Dermis blood vessel endothelial cell (primary cell): ENCODE measurements around the gene CA6. TPM values are rescaled to one million over a fixed set of nuclear protein-coding genes. Genes with fewer than 3 reads are reported as not detected.
"Not testable (repeated sequence)": the region's sequence is repeated elsewhere in the genome, so short reads cannot be mapped to it uniquely, and the experiment has no call there.

ENCODE experiments used
- DNase-seq: peaks from one replicate; pipeline ENCODE4 v3.0.0; 2010
- total RNA-seq: library from RNA; depleted of rRNA; stranded (reverse); fragments of >200 nt; gene quantifications from 2 replicates; pipeline ENCODE4 v1.2.3, GENCODE V29; 2014

The CA6 gene
- not detected in 2 replicates for total RNA-seq

DNA sequence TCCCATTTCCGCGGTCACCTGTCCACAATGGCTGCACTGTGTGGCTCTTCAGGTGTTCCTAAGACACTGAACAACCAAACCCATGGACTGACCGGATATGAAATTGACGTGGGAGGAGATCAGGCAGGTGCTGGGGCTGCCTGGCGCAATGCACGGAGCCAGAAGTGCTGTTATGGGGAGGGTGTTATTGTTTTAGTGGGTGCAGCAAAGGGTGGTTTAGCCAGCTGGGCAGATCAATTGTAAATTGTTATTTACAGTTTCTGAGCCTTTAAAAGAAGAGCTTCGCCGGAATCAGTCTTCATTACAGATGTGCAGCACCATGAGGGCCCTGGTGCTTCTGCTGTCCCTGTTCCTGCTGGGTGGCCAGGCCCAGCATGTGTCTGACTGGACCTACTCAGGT, at the start of gene CA6:
Gene CA6, plus strand, starts transcription at position 301 of the 400 bp plus-strand sequence. Its CDS starts 19 bp downstream, at position 320.
- DNase-seq: no peak

DNA sequence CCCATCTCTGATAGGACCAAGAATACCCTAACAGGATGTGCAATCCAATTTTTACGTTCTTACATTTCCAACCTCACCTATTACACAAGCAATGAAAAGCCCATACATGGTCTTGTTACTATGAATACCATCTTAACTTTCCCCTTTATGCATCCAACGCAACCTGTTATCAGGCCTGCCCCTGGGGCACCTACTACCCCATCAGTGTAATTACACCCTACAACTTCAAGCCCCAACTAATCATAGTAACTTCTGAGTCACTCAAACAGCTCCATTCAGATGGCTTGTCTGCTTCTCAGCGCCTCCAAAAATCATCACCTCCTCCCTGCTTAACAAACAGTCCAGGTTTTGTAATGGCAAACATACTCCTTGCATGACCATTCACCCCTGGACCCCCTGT, 48.9 kb upstream of the CA6 start:
- DNase-seq: not testable (repeated sequence)

DNA sequence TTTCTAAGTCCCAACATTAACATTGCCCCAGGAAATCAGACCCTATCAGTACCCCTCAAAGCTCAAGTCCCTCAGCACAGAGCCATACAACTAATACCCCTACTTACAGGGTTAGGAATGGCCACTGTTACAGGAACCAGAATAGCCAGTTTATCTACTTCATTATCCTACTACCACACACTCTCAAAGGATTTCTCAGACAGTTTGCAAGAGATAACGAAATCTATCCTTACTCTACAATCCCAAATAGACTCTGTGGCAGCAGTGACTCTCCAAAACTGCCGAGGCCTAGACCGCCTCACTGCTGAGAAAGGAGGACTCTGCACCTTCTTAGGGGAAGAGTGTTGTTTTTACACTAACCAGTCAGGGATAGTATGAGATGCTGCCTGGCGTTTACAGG, 48.2 kb upstream of the CA6 start:
- DNase-seq: not testable (repeated sequence)

DNA sequence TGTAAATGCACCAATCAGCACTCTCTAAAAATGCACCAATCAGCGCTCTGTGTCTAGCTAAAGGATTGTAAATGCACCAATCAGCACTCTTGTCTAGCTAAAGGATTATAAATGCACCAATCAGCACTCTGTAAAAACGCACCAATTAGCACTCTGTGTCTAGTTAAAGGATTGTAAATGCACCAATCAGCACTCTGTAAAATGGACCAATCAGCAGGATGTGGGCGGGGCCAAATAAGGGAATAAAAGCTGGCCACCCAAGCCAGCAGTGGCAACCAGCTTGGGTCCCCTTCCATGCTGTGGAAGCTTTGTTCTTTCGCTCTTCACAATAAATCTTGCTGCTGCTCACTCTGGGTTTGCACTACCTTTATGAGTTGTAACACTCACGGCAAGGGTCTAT, 47.2 kb upstream of the CA6 start:
- not testable (repeated sequence) for DNase-seq

GRCh38 chr1:8899046-8899445, 46.6 kb upstream of the CA6 start:
- no peak for DNase-seq

DNA sequence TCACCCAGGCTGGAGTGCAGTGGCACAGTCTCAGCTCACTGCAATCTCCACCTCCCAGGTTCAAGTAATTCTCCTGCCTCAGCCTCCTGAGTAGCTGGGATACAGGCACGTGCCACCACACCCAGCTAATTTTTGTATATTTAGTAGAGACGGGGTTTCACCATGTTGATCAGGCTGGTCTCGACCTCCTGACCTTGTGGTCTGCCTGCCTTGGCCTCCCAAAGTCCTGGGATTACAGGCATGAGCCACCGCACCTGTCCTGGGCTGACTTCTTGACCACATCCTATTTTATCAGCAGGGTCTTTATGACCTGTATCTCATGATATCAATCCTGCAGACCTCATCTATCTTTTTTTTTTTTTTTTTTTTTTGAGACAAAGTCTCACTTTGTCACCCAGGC, 45.0 kb upstream of the CA6 start:
- not testable (repeated sequence) for DNase-seq

- DNase-seq: no peak
Observed at GRCh38 chr1:8902765-8903164, 42.9 kb upstream of the CA6 start.

GRCh38 chr1:8903410-8903809, 42.3 kb upstream of the CA6 start:
- peak; percentile 38 for DNase-seq

DNA sequence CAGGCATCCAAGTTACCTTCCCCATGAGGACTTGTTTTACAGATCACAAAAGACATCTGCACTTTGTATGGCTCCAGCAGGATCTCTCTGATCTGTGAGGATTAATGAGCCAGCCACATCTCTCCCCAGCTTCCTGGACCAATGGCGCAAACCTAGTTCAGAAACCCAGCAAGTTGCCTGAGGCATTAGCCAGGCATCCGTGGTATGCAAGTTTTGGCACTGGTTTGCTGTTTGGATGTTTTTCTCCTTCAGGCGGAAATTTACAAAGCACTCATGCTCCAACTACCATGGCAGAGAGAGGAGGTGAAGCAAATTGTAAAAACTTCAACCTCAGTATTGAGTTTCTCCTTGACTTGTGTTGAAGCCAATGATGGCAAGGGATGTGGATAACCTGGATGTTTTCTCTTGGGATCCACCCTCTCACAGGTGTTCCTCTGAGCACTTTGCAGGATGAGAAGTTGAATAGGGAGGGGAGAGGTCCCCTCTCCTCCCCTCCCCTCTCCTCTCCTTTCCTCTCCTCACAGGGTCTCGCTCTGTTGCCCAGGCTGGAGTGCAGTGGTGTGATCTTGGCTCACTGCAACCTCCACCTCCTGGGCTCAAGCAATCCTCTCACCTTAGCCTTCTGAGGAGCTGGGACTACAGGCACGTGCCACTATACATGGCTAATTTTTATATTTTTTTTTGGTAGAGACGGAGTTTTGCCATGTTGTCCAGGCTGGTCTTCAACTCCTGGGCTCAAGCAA, 41.6 kb upstream of the CA6 start:
- DNase-seq: peak; percentile 87

DNA sequence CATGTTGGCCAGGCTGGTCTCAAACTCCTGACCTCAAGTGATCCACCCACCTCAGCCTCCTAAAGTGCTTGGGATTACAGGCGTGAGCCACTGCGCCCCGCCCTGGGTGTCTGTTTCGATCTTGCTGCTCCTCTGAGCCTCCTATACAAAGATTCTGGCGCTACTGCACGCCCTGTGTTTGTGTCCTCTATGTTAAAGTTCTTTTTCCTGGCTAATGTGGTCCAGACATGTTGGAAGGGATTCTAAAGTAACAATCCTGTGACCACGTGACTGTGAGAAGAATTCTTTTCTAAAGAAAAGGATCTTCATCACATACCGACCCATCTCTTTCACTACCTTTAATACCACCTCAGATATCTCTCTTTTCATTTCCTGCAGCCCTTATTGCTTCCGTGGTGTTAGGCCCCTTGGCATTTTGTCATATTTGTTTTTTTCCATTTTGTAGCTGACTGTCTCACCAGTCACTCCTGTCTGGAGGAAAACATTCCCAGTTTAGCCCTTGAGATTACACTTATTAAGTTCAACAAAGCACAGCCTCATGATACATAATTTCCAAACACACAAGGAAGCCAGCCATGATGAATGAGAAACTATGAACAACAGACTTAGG, 40.0 kb upstream of the CA6 start:
- peak; percentile 15 for DNase-seq

DNA sequence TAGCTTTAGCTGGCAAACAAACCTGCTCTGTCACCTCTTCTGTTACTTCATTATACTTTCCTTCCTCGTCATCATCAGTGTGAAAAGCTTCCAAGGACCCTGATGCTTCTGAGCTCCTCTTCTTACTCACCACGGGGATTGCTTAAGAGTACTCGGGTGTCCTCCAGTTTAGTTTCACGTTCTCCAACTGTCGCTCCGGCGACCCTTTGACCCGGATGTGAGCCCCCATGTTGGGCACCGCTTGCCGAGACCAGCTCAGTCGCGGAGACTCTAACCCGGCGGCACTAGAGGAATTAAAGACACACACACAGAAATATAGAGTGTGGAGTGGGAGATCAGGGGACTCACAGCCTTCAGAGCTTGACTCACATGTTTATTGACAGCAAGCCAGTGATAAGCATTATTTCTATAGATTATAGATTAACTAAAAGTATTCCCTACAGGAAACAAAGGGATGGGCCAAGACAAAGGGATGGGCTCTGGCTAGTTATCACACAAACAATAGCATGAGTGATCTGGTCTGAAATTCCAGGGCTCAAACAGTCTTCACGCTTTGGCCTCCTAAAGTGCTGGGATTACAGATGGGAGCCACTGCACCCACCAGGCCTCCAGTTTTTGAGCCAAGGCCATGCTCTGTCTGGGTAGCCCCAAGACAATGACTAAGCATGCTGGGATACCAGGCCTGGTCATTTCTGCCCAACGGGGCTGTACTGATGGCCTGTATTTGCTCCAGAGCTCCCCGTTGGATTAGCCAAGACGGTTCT, 37.1 kb upstream of the CA6 start:
- no peak for DNase-seq

- peak; percentile 19 for DNase-seq
Observed at GRCh38 chr1:8910331-8910730, 35.3 kb upstream of the CA6 start.

DNA sequence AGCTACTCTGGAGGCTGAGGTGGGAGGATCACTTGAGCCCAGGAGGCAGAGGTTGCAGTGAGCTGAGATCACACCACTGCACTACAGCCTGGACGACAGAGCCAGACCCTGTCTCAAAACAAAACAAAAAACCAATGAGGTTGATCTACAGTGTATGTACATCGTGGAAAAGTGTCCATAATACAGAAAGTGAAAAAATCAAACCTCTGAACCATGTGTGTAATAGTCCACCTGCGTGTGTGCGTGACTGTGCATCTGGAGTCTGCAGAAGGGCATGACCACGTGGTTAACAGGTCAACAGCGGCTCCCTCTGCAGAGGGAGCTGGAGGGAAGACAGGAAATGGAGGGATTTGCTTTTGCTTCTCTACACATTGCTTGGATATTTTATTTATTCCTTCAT, 34.8 kb upstream of the CA6 start:
- peak; percentile 23 for DNase-seq

DNA sequence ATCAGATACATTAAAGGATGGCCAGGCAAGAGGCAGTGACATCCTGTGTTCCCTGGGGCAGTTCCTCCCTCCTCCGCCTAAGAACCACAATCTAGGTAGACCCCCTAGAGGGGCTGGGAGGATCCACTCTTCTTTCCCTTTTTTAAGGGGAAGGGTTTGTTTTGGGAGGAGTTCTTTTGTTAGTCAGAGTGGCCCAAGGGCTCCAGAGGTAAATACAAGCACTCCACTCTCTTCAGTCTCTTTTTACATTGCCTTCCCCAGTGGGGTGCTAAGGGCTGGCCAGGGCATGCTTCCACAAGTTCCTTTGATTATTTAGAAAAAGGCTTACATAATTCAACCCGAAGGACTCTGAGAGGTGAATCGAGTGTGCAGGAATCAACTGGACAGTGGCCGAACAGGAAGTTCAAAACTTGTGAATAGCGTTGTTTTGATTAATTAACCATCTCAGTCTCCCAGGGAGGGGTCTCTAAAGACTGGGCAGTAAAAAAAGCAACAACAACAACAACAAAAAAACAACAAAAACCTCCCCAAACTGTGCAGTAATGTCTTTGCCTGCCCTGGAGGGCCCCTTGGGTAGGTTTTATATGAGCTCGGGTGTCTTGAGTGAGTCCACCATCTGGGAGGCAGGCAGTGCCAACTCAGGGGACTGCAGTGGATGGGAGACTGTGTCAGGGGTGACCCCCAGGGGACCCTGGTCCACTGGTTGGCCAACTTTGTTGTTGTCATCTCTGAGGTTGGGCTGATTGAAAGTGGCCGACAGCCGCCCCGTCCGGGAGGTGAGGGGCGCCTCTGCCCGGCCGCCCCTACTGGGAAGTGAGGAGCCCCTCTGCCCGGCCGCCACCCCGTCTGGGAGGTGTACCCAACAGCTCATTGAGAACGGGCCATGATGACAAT, 34.0 kb upstream of the CA6 start:
- no peak for DNase-seq

DNA sequence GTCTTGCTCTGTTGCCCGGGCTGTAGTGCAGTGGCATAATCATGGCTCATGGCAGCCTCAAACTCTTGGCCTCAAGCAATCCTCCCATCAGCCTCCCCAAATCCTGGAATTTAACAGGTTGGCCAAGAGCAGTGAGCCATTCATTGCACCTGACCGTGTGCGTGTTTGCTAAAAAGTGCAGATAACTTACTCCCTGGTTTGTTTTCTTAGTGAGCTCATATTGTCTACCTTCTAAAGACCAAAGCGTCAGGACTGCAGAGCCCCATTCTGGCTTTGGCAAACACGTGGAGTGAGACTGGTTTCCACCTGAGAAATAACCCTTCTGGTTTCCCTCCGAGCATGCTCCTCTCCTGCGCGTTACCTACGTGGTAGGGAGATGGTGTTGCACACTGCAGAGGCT, 32.2 kb upstream of the CA6 start:
- no peak for DNase-seq

DNA sequence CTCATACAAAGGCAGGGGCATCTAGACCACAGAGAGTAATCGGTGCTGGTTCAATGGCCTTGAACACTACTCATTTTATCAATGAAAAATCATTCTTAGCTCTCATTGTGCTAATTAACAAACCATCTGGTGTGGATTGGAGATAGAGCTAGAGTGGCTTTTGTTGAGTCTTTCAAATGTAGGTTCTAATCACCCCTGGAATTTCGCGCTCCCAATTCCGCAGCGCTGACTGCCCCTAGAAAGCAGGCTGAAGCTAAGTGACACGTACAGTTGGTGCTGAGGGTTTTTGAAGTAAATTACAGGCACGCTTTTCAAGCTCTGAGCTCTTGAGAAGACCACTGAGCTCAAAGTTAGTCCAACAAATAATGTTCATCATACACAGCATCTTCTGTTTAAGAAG, 31.2 kb upstream of the CA6 start:
- DNase-seq: no peak

DNA sequence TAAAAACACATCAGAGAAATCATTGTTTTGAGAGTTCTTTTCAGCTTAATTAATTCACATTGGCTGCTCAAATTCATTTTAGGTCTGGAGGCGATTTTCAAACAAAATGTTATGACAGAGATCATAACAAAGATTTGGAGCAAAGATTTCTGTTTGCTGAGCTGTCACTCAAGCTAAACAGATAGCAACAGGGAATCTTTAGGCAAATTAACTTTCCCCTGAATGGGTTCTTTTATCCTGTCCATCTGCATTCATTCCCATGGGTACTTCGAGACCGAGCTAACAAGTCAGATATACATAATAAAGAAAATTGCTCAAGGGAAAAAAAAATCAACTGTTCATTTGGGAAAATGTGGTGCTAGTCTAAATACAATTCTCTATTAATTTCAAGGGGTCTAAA, 30.2 kb upstream of the CA6 start:
- DNase-seq: no peak

DNA sequence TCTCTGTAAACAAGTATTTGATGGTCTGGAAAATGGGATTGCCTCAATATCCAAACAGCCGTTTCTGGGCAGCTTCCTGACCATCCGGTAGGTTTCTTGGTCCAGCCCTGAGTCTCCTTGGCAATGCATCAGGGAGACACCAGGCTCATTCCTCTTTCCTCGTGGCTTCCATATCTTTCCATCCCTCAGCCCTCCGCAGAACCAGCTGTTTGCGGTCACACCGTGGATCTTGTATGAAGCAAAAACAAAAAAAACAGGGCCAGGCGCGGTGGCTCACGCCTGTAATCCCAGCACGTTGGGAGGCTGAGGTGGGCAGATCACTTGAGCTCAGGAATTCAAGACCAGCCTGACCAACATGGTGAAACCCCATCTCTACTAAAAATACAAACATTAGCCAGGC, 28.1 kb upstream of the CA6 start:
- not testable (repeated sequence) for DNase-seq

- no peak for DNase-seq
Observed at GRCh38 chr1:8922962-8923361, 22.7 kb upstream of the CA6 start.

DNA sequence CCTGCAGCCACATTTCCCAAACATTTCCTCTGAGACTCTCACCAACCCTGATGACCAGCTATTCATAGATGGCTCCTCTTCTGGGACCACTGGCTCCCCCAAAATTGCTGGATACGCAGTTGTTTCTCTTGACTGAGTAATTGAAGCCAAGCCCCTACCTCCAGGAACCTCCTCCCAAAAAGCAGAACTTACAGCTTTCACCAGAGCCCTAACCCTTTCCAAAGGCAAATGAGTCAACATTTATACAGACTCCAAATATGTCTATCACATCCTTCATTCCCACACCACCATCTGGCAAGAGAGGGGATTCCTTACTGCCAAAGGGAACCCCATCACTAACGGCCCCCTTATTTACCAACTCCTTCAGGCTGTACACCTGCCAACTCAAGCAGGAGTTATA, 20.3 kb upstream of the CA6 start:
- DNase-seq: no peak

- DNase-seq: no peak
Observed at GRCh38 chr1:8925960-8926359, 19.7 kb upstream of the CA6 start.
